GM23248 (cell line): ENCODE measurements around the gene HBA2. TPM values are rescaled to one million over a fixed set of nuclear protein-coding genes. Genes with fewer than 3 reads are reported as not detected.
"Not testable (repeated sequence)": the region's sequence is repeated elsewhere in the genome, so short reads cannot be mapped to it uniquely, and the experiment has no call there.

ENCODE experiments used
- DNase-seq: peaks from one replicate; pipeline ENCODE4 v3.0.0-alpha.2; 2015
- H2AFZ ChIP-seq: fragments of 200-600 bp; sonication (generic); 2 replicates; pipeline ENCODE4 v1.6.1; 2016; ENCODE audit warnings: antibody characterized with exemption
- H3F3A ChIP-seq: fragments of 200-600 bp; sonication (generic); 2 replicates; pipeline ENCODE4 v1.6.1; 2016; ENCODE audit warnings: mild to moderate bottlenecking, antibody characterized with exemption, mixed run types; ENCODE audit not compliant: insufficient read depth
- H3K27ac ChIP-seq: fragments of 200-600 bp; sonication (generic); 2 replicates; pipeline ENCODE4 v1.5.1; 2016; ENCODE audit warnings: mild to moderate bottlenecking
- H3K27me3 ChIP-seq: fragments of 200-600 bp; sonication (generic); replicated peaks from 2 replicates; pipeline ENCODE4 v1.6.1; 2016; ENCODE audit warnings: mild to moderate bottlenecking; ENCODE audit not compliant: insufficient read depth
- H3K36me3 ChIP-seq: fragments of 200-600 bp; sonication (generic); 2 replicates; pipeline ENCODE4 v1.6.1; 2016; ENCODE audit warnings: low read depth, mild to moderate bottlenecking
- H3K4me1 ChIP-seq: fragments of 200-600 bp; sonication (generic); 2 replicates; pipeline ENCODE4 v1.6.1; 2016; ENCODE audit warnings: mild to moderate bottlenecking; ENCODE audit not compliant: insufficient read depth
- H3K4me2 ChIP-seq: fragments of 200-600 bp; sonication (generic); one replicate; pipeline ENCODE4 v1.6.1; 2016; ENCODE audit warnings: mild to moderate bottlenecking; ENCODE audit not compliant: unreplicated experiment
- H3K4me3 ChIP-seq: fragments of 200-600 bp; sonication (generic); 2 replicates; pipeline ENCODE4 v1.5.1; 2016; ENCODE audit warnings: mild to moderate bottlenecking
- H3K79me2 ChIP-seq: fragments of 200-600 bp; sonication (generic); 2 replicates; pipeline ENCODE4 v1.6.1; 2016; ENCODE audit warnings: mild to moderate bottlenecking; ENCODE audit not compliant: insufficient read depth
- H3K9ac ChIP-seq: fragments of 200-600 bp; sonication (generic); 2 replicates; pipeline ENCODE4 v1.6.1; 2016; ENCODE audit warnings: mild to moderate bottlenecking
- H3K9me2 ChIP-seq: fragments of 200-600 bp; sonication (generic); 2 replicates; pipeline ENCODE4 v1.6.1; 2016; ENCODE audit warnings: mixed run types, mild to moderate bottlenecking, moderate library complexity; ENCODE audit not compliant: insufficient read depth
- H3K9me3 ChIP-seq: fragments of 200-600 bp; sonication (generic); one replicate; pipeline ENCODE4 v1.6.1; 2017; ENCODE audit warnings: low read depth
- H4K20me1 ChIP-seq: fragments of 200-600 bp; sonication (generic); 2 replicates; pipeline ENCODE4 v1.6.0; 2016; ENCODE audit not compliant: insufficient read depth
- EZH2 ChIP-seq: fragments of 200-600 bp; sonication (generic); IDR thresholded peaks from 2 replicates; pipeline ENCODE4 v1.6.1; 2018; ENCODE audit warnings: antibody characterized with exemption, mild to moderate bottlenecking; ENCODE audit not compliant: insufficient read depth, poor library complexity, severe bottlenecking
- EZH2phosphoT487 ChIP-seq: fragments of 200-600 bp; sonication (generic); IDR thresholded peaks from 2 replicates; pipeline ENCODE4 v1.6.1; 2018; ENCODE audit warnings: antibody characterized with exemption, moderate library complexity, mild to moderate bottlenecking, low read depth; ENCODE audit not compliant: insufficient read depth
- WGBS, 2 experiments: methylation state at CpG; one replicate each; pipeline ENCODE4 v1.1.6; 2015 to 2017; ENCODE audit warnings: low lambda C conversion rate in 2 of 2, low coverage in 1 of 2; ENCODE audit errors: missing lambda C conversion rate in 2 of 2; 5-methylcytosine and 5-hydroxymethylcytosine counted together
- in situ Hi-C: fragments of 300-500 bp; cut with MboI; formaldehyde crosslinking; loops from 2 replicates; pipeline ENCODE4 v1.15.0; 2020
- polyA plus RNA-seq: library from polyadenylated mRNA; unstranded; fragments of >200 nt; fragmentation: Nextera tagmentation; extraction: Ambion mirVana; gene quantifications from 2 replicates; pipeline ENCODE4 v1.2.1, GENCODE V29; 2016
- total RNA-seq: library from RNA; depleted of rRNA; stranded (reverse); fragments of >200 nt; shearing (Covaris generic); gene quantifications from 2 replicates; pipeline ENCODE4 v1.2.3, GENCODE V29; 2014; rRNA removed

The HBA2 gene
- not detected in 2 replicates for total RNA-seq
- not detected in 2 replicates for polyA plus RNA-seq

GRCh38 chr16:172374-172941, at the start of gene HBA2:
HBA2 (plus strand) TSS chr16:172876; CDS start chr16:172913, 37 bp downstream.
- DNase-seq, H3K4me1 ChIP-seq, H4K20me1 ChIP-seq, H2AFZ ChIP-seq, H3K9me2 ChIP-seq, H3K9me3 ChIP-seq, H3F3A ChIP-seq, in situ Hi-C loops, H3K9ac ChIP-seq, H3K36me3 ChIP-seq, H3K27ac ChIP-seq, H3K4me3 ChIP-seq, H3K4me2 ChIP-seq, H3K79me2 ChIP-seq: not testable (repeated sequence)
- WGBS, 2 experiments: no CpG with 5 or more reads among the region's 74 CpGs
- peaks cover 36% of the 10 kb centered on the region for H3K27me3 ChIP-seq

- H3K36me3 ChIP-seq, H3K4me3 ChIP-seq, H3K27ac ChIP-seq, DNase-seq, H3K9ac ChIP-seq, H3F3A ChIP-seq, H3K4me2 ChIP-seq, in situ Hi-C loops, H4K20me1 ChIP-seq, H3K4me1 ChIP-seq, H3K9me2 ChIP-seq, H2AFZ ChIP-seq, H3K27me3 ChIP-seq, H3K9me3 ChIP-seq: not testable (repeated sequence)
- 86 to 88% methylated on average over 10 to 18 of the region's 19 CpGs for WGBS, 2 experiments
- peaks cover 24% of the 10 kb centered on the region for H3K79me2 ChIP-seq
These were observed 48.9 kb upstream of the HBA2 start for GRCh38 chr16:123558-124350.

GRCh38 chr16:125011-125410, 47.7 kb upstream of the HBA2 start:
- H3F3A ChIP-seq: no peaks in the 10 kb centered on the region
- H3K27ac ChIP-seq: no peak overlapping the region
- no peaks in the 10 kb centered on the region for H3K9me2 ChIP-seq
- H2AFZ ChIP-seq: no peak overlapping the region
- H3K79me2 ChIP-seq: peaks cover 37% of the 10 kb centered on the region
- no peaks in the 10 kb centered on the region for H3K4me1 ChIP-seq
- no peaks in the 10 kb centered on the region for H3K9me3 ChIP-seq
- H3K36me3 ChIP-seq: peaks cover 3% of the 10 kb centered on the region; the same call in 1 of the 2 replicates
- H4K20me1 ChIP-seq: no peaks in the 10 kb centered on the region
- in situ Hi-C loops: no loop called here
- no peak overlapping the region for H3K4me3 ChIP-seq
- WGBS, 2 experiments: 91 to 97% methylated on average over 3 of the region's 3 CpGs
- TF ChIP-seq EZH2: no peak
- TF ChIP-seq EZH2phosphoT487: no peak
- H3K9ac ChIP-seq: no peak overlapping the region
- H3K4me2 ChIP-seq: no peak overlapping the region
- no peaks in the 10 kb centered on the region for H3K27me3 ChIP-seq
- DNase-seq: no peak

- Histone ChIP-seq H4K20me1 (peaks cover 4% of the 10 kb centered on the region; the same call in 1 of the 2 replicates), H3K79me2 (peaks cover 60% of the 10 kb centered on the region), H3K27me3 (no peaks in the 10 kb centered on the region), H3K27ac (no peak overlapping the region), H3F3A (no peaks in the 10 kb centered on the region), H3K4me3 (no peak overlapping the region), H3K36me3 (no peaks in the 10 kb centered on the region), H3K9me3 (no peaks in the 10 kb centered on the region), H2AFZ (no peak overlapping the region), H3K9me2 (no peaks in the 10 kb centered on the region), H3K4me1 (no peaks in the 10 kb centered on the region), H3K4me2 (no peak overlapping the region), H3K9ac (no peak overlapping the region)
- TF ChIP-seq EZH2: no peak
- no peak for TF ChIP-seq EZH2phosphoT487
- in situ Hi-C loops: no loop called here
- 92 to 97% methylated on average over 2 of the region's 2 CpGs for WGBS, 2 experiments
- no peak for DNase-seq
These were observed 43.6 kb upstream of the HBA2 start for GRCh38 chr16:129075-129474.
